Transverse colon (tissue), 4 donors: ENCODE measurements around the gene FCGR3B.
"Not testable (repeated sequence)": the region's sequence is repeated elsewhere in the genome, so short reads cannot be mapped to it uniquely, and the experiment has no call there.

Experiments
- POLR2A ChIP-seq: fragments of 450-650 bp; IDR thresholded peaks from one replicate; pipeline ENCODE4 v1.6.1; 2016; ENCODE audit warnings: antibody characterized with exemption, mild to moderate bottlenecking, moderate library complexity
- POLR2AphosphoS5 ChIP-seq, 3 donors: sonication (generic); formaldehyde crosslinking; IDR thresholded peaks; one replicate each; pipeline ENCODE4 v1.6.1; 2016; ENCODE audit warnings: antibody characterized with exemption in 3 of 3
- TF ChIP-seq, protein P1 (sequence below), 5 experiments: fragments of 200-600 bp in 3 of 5; fragments of 450-650 bp in 2 of 5; sonication (generic) in 3 of 5; IDR thresholded peaks; 1 replicate in 2 of 5; 2 replicates in 3 of 5; pipeline ENCODE4 v1.5.1; 2016 to 2017; ENCODE audit warnings: antibody characterized with exemption in 5 of 5, inconsistent platforms in 3 of 5, mild to moderate bottlenecking in 2 of 5, moderate library complexity in 1 of 5

DNA sequence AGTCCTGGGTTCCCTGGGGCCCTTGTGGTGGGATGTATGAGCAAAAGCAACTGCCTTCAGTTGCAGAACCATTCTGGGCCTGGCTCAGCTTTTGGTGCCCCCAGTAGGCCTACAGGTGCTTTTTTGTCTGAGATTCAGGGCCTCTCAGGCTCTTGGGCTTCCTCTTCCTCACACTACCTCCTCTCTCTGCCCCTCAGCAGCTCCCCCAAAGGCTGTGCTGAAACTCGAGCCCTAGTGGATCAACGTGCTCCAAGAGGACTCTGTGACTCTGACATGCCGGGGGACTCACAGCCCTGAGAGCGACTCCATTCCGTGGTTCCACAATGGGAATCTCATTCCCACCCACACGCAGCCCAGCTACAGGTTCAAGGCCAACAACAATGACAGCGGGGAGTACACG, 41.6 kb downstream of the FCGR3B start:
- TF ChIP-seq POLR2A; POLR2AphosphoS5 (IDR thresholded peaks at IDR 0.05): not testable (repeated sequence)
- TF ChIP-seq, protein P1, sequence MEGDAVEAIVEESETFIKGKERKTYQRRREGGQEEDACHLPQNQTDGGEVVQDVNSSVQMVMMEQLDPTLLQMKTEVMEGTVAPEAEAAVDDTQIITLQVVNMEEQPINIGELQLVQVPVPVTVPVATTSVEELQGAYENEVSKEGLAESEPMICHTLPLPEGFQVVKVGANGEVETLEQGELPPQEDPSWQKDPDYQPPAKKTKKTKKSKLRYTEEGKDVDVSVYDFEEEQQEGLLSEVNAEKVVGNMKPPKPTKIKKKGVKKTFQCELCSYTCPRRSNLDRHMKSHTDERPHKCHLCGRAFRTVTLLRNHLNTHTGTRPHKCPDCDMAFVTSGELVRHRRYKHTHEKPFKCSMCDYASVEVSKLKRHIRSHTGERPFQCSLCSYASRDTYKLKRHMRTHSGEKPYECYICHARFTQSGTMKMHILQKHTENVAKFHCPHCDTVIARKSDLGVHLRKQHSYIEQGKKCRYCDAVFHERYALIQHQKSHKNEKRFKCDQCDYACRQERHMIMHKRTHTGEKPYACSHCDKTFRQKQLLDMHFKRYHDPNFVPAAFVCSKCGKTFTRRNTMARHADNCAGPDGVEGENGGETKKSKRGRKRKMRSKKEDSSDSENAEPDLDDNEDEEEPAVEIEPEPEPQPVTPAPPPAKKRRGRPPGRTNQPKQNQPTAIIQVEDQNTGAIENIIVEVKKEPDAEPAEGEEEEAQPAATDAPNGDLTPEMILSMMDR (IDR thresholded peaks at IDR 0.05), result not testable (repeated sequence)
